ENCODE measurements around the gene HSD17B14.

DNA sequence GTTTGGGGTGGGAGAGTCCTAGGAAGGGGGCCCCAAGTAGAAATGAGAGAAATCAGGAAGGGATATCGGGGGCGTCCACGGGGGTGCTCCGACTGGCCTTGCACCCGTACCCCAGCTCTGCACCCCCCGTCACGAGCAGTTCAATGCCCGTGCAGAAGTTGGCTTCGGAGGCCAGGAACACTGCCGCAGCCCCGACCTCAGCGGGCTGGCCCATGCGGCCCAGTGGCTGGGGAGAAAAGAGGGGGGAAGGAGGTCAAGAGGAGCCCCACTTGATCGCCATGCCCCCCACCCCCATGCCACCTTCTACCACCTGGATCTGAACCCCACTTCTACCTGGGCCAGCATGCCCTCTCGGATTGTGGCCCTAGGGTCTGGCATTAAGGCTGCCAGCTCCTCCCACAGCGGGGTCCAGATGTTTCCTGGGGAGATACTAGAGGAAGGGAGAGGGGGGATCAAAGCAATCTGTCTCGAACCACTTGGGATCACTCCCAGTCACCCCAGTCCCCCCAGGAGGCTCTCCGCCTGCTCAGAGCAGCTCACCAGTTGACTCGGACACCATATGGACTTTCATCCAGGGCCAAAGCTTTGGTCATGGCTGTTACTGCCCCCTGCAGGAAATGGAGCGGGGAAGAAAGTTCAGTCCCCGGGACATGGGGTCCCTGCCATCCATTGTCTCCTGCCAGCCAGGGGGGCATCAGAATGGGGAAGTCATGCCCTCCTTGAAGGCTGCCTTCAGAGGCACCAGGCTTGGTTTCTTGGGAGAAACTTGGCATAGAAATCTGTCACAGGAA, 23.0 kb downstream of the HSD17B14 start:
- TF ChIP-seq ZNF3 (CRISPR knock-in tag; IDR thresholded peaks at IDR 0.05) = no peak
- TF ChIP-seq GABPA (tag; conservative IDR thresholded peaks at IDR 0.05; ENCODE audit: low read depth) = no peak
- no peak for TF ChIP-seq KDM1A (IDR thresholded peaks at IDR 0.05)
- no peak for TF ChIP-seq KAT8 (IDR thresholded peaks at IDR 0.05; ENCODE audit: low read depth)
- TF ChIP-seq, protein P1, sequence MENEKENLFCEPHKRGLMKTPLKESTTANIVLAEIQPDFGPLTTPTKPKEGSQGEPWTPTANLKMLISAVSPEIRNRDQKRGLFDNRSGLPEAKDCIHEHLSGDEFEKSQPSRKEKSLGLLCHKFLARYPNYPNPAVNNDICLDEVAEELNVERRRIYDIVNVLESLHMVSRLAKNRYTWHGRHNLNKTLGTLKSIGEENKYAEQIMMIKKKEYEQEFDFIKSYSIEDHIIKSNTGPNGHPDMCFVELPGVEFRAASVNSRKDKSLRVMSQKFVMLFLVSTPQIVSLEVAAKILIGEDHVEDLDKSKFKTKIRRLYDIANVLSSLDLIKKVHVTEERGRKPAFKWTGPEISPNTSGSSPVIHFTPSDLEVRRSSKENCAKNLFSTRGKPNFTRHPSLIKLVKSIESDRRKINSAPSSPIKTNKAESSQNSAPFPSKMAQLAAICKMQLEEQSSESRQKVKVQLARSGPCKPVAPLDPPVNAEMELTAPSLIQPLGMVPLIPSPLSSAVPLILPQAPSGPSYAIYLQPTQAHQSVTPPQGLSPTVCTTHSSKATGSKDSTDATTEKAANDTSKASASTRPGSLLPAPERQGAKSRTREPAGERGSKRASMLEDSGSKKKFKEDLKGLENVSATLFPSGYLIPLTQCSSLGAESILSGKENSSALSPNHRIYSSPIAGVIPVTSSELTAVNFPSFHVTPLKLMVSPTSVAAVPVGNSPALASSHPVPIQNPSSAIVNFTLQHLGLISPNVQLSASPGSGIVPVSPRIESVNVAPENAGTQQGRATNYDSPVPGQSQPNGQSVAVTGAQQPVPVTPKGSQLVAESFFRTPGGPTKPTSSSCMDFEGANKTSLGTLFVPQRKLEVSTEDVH (IDR thresholded peaks at IDR 0.05; ENCODE audit: low read depth, partially characterized antibody) = no peak
- TF ChIP-seq TAF1 (IDR thresholded peaks at IDR 0.05; ENCODE audit: control insufficient read depth, extremely low read depth, insufficient read depth, low read length, severe bottlenecking) = no peak
- no peak for TF ChIP-seq ZFX (CRISPR knock-in tag; IDR thresholded peaks at IDR 0.05)
- no peak for TF ChIP-seq MAFG (tag; conservative IDR thresholded peaks at IDR 0.05)
- TF ChIP-seq ESRRA (IDR thresholded peaks at IDR 0.05; ENCODE audit: borderline replicate concordance, low read depth) = no peak
- TF ChIP-seq ATF1 (CRISPR knock-in tag; IDR thresholded peaks at IDR 0.05) = no peak
- no peak for TF ChIP-seq ATF1 (tag; IDR thresholded peaks at IDR 0.05)
- TF ChIP-seq, protein P2, sequence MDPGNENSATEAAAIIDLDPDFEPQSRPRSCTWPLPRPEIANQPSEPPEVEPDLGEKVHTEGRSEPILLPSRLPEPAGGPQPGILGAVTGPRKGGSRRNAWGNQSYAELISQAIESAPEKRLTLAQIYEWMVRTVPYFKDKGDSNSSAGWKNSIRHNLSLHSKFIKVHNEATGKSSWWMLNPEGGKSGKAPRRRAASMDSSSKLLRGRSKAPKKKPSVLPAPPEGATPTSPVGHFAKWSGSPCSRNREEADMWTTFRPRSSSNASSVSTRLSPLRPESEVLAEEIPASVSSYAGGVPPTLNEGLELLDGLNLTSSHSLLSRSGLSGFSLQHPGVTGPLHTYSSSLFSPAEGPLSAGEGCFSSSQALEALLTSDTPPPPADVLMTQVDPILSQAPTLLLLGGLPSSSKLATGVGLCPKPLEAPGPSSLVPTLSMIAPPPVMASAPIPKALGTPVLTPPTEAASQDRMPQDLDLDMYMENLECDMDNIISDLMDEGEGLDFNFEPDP (CRISPR knock-in tag; IDR thresholded peaks at IDR 0.05) = no peak
- no peak for TF ChIP-seq ZBED1 (IDR thresholded peaks at IDR 0.05)

All from K562 (cell line).